Measurements from ENCODE around the gene TCERG1L.

GRCh38 chr10:131056091-131056579 lies 255.4 kb downstream of the TCERG1L start:
- no peak for TF ChIP-seq SIN3A (IDR thresholded peaks at IDR 0.05; ENCODE audit: borderline replicate concordance, insufficient read depth, low read length)
- no peak for TF ChIP-seq POLR2AphosphoS5 (IDR thresholded peaks at IDR 0.05; ENCODE audit: low read depth, low read length)
